ENCODE measurements around the gene DLX4.

The DLX4 gene

GRCh38 chr17:49987290-49987585, 18.2 kb downstream of the DLX4 start:
- TF ChIP-seq EZH2phosphoT487 (IDR thresholded peaks at IDR 0.05; ENCODE audit: borderline replicate concordance) (no peak), CTCF (conservative IDR thresholded peaks at IDR 0.05; ENCODE audit: low read length) (no peak)
- H3K27me3 ChIP-seq (ENCODE audit: insufficient read depth, low read length, poor library complexity, severe bottlenecking) = no peaks in the 10 kb centered on the region
- H3K79me2 ChIP-seq (ENCODE audit: insufficient read depth, low read length) = no peaks in the 10 kb centered on the region
- H3K9me3 ChIP-seq (ENCODE audit: insufficient read depth, low read depth, low read length) = no peaks in the 10 kb centered on the region
- H3K9me2 ChIP-seq (replicated peaks; ENCODE audit: low read depth, low read length) = no peaks in the 10 kb centered on the region
- H3K9ac ChIP-seq (ENCODE audit: low read depth, low read length, poor library complexity, severe bottlenecking) = no peak overlapping the region
- H3K36me3 ChIP-seq (ENCODE audit: insufficient read depth, low read length) = no peaks in the 10 kb centered on the region
- no peak overlapping the region for H3K4me2 ChIP-seq (ENCODE audit: low read depth, low read length, poor library complexity, severe bottlenecking)
- no peak overlapping the region for H2AFZ ChIP-seq (ENCODE audit: low read length)
- H3F3A ChIP-seq (ENCODE audit: low read depth) = no peaks in the 10 kb centered on the region
- H3K4me1 ChIP-seq (ENCODE audit: insufficient read depth, low read length, poor library complexity, severe bottlenecking) = peaks cover 15% of the 10 kb centered on the region
- no peaks in the 10 kb centered on the region for H4K20me1 ChIP-seq (ENCODE audit: insufficient read depth, low read length, poor library complexity, severe bottlenecking)
- H3K4me3 ChIP-seq (ENCODE audit: low read length, poor library complexity, severe bottlenecking) = no peak overlapping the region

DNA sequence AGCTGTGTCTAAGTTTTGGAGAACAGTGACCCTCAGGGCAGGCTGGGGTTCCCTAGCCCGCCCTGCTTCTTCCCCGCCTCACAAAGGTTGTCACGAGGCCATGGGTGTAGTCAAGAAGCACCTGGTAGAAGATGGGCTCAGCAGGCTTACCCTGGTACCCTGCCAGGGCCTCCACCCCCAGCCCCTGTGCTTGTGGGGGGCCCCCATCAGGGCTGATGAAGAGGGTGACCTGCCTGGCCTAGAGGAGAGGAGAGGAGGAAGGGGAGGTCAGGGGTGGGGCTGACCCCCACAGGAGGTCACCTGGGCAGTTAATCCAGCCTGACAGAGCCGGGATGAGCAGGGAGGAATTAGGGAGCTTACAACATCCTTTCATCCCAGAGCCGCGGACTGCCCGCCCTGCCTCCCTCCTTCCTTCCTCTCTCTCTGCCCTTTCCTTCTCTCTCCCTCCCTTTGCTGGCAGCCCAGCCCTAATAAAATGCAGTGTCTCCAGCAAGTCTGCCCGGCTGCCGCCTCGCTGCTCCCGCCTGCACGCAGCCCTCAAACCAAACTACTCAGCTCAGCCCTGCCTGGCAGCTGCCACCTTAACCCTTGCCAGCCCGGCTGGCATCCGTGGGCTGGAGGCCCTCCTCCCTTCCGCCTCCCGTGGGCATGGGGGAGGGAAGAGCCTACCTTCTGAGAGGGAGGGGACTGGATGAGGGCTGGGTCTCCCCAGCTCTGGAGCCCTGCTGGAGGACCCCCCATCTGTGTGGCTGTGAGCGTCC, 18.9 kb downstream of the DLX4 start:
- H3K27me3 ChIP-seq (ENCODE audit: insufficient read depth, low read length, poor library complexity, severe bottlenecking) = no peaks in the 10 kb centered on the region

DNA sequence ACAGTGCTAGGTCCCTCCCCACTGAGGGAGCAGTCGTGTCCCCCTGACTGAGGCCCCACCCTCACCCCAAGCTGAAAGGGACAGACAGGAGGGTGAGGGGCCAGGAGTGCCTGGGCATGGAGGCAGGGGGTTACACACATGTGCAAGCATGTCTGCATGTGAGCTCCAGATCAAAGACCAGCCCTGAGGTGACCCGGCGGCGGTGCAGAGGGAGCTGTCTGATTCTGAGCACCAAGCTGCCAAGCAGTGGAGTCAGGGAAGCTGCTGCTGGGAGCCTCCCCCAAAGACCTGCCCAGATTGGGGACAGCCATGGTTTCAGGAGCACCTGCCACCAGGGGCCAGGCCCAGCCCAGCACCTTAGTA, 20.5 kb downstream of the DLX4 start:
- Histone ChIP-seq H4K20me1 (ENCODE audit: insufficient read depth, low read length, poor library complexity, severe bottlenecking) (no peaks in the 10 kb centered on the region), H3K9me2 (replicated peaks; ENCODE audit: low read depth, low read length) (no peaks in the 10 kb centered on the region), H2AFZ (ENCODE audit: low read length) (no peak overlapping the region), H3F3A (ENCODE audit: low read depth) (no peaks in the 10 kb centered on the region), H3K79me2 (ENCODE audit: insufficient read depth, low read length) (no peaks in the 10 kb centered on the region), H3K9ac (ENCODE audit: low read depth, low read length, poor library complexity, severe bottlenecking) (no peak overlapping the region), H3K4me2 (ENCODE audit: low read depth, low read length, poor library complexity, severe bottlenecking) (no peak overlapping the region), H3K4me3 (ENCODE audit: low read length, poor library complexity, severe bottlenecking) (no peak overlapping the region), H3K4me1 (ENCODE audit: insufficient read depth, low read length, poor library complexity, severe bottlenecking) (peaks cover 15% of the 10 kb centered on the region), H3K9me3 (ENCODE audit: insufficient read depth, low read depth, low read length) (no peaks in the 10 kb centered on the region), H3K36me3 (ENCODE audit: insufficient read depth, low read length) (no peaks in the 10 kb centered on the region), H3K27me3 (ENCODE audit: insufficient read depth, low read length, poor library complexity, severe bottlenecking) (no peaks in the 10 kb centered on the region)
- TF ChIP-seq EZH2phosphoT487 (IDR thresholded peaks at IDR 0.05; ENCODE audit: borderline replicate concordance) = no peak
- TF ChIP-seq CTCF (conservative IDR thresholded peaks at IDR 0.05; ENCODE audit: low read length) = no peak

More for the DNA sequence above, 18.9 kb downstream of the DLX4 start:
- no peak overlapping the region for H2AFZ ChIP-seq (ENCODE audit: low read length)
- H3F3A ChIP-seq (ENCODE audit: low read depth) = no peaks in the 10 kb centered on the region
- no peaks in the 10 kb centered on the region for H3K9me3 ChIP-seq (ENCODE audit: insufficient read depth, low read depth, low read length)
- peak overlapping the region; percentile 26 for H3K4me2 ChIP-seq (ENCODE audit: low read depth, low read length, poor library complexity, severe bottlenecking)
- H3K9me2 ChIP-seq (replicated peaks; ENCODE audit: low read depth, low read length) = no peaks in the 10 kb centered on the region
- peaks cover 15% of the 10 kb centered on the region for H3K4me1 ChIP-seq (ENCODE audit: insufficient read depth, low read length, poor library complexity, severe bottlenecking)
- H3K79me2 ChIP-seq (ENCODE audit: insufficient read depth, low read length) = no peaks in the 10 kb centered on the region
- H3K36me3 ChIP-seq (ENCODE audit: insufficient read depth, low read length) = no peaks in the 10 kb centered on the region
- no peak for TF ChIP-seq EZH2phosphoT487 (IDR thresholded peaks at IDR 0.05; ENCODE audit: borderline replicate concordance)
- TF ChIP-seq CTCF (conservative IDR thresholded peaks at IDR 0.05; ENCODE audit: low read length) = no peak
- H3K9ac ChIP-seq (ENCODE audit: low read depth, low read length, poor library complexity, severe bottlenecking) = no peak overlapping the region
- no peak overlapping the region for H3K4me3 ChIP-seq (ENCODE audit: low read length, poor library complexity, severe bottlenecking)
- no peaks in the 10 kb centered on the region for H4K20me1 ChIP-seq (ENCODE audit: insufficient read depth, low read length, poor library complexity, severe bottlenecking)
